HG02973 (cell line): ENCODE measurements around the gene MTOR.
"Not testable (repeated sequence)": the region's sequence is repeated elsewhere in the genome, so short reads cannot be mapped to it uniquely, and the experiment has no call there.

Source experiments
- ATAC-seq: cut with Tn5 transposase; IDR thresholded peaks from one replicate; pipeline ENCODE4 v1.9.1; 2021; ENCODE audit warnings: moderate library complexity; ENCODE audit not compliant: unreplicated experiment

Gene MTOR

DNA sequence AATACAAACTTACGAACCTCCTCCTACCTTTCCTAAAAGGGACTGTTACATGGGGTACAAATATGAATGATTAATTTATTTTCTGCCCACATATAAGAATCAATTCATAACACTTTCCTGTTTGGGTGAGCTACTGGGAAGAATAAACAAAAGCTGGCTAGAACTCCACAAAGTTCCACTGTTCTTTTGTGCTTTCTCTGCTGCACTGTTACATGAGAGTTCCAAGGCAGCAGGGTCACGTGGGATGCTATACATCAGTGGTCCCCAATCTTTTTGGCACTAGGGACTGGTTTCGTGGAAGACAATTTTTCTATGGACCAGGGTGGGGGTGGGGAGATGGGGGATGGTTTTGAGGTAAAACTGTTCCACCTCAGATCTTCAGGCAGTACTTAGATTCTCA lies 75.4 kb downstream of the MTOR start:
- no peak for ATAC-seq

- no peak for ATAC-seq
These were observed 77.4 kb downstream of the MTOR start for GRCh38 chr1:11184973-11185372.

GRCh38 chr1:11182884-11183283 lies 79.5 kb downstream of the MTOR start:
- no peak for ATAC-seq

DNA sequence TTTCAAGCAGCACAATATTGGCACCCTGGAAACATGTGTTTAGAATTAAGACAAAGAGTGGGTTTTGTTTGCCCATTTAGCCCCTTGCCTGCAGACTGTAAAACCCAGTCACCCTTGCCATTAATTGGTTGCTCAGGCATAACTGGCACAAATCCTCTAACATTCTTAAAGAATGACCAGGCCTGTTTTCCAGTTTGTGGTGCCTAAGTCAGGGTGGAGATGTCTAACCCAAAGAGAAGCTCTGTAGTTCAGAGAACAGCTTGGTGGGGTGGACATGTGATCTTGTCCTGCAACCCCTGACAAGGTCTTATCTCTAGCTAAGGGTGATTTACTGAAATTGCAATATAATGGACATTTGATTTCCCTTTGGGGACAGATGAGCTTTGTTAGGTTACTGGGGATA lies 82.0 kb downstream of the MTOR start:
- no peak for ATAC-seq

DNA sequence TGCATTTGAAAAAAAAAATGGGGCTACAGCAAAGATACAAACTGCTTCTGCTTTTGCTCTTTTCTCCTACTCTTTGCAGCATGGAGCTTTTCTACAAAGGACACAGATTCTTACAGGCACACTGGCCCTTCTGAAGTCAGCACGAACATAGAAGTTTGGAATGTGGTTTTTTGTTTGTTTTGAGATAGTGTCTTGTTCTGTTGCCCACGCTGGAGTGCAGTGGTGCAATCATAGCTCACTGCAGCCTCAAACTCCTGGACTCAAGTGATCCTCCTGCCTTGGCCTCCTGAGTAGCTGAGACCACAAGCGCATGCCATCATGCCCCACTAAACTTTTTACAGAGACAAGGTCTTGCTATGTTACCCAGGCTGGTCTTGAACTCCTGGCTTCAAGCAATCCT lies 82.6 kb downstream of the MTOR start:
- not testable (repeated sequence) for ATAC-seq

DNA sequence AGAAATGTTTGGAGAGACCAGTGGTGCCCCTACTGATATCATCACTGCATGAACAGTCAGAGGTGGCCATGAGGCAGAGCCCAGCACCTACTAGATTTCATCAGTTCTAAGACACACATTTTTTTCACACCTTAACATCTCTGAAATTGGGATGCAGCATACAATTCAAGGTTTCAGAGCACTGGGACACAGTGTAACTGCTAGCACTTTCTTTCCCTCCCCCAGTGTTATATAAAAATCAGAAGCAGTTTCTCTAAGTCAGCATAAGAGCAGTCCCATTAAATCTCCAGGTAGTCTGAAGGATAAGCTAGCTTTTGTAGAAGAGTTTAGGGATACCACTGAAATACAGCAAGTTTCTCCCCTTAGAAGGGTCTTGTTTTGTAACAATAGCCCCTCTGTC lies 83.2 kb downstream of the MTOR start:
- ATAC-seq = no peak

GRCh38 chr1:11178021-11179015 lies 84.0 kb downstream of the MTOR start:
- ATAC-seq = no peak

DNA sequence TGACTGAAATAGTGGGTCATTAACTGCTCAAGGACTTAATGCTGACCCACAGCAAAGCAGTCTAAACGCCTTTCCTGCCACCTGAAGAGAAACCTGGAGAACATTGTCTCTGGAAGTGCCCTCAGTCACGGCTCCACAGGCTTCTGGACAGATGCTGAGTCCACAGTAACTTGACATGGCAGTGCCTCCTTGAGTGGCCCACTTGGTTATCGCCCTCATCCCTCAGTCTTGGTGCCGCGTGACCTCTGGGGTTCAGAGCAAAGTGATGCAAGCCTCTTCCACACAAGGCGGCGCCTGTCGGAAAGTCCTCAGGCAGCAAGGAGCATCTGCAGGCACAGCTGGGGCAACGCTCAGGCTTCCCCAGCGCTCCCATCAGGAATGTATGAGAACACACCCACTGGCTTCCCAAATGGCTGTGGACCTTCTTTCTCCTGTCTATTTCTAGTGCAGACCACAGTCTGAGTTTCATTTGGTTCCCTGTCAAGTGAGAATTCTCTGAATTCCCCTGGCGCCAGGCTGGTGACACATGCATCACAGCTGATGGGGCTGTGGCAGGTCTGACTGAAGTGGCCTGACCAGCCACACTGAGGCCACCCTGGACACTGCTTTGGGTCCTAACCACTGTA lies 86.2 kb downstream of the MTOR start:
- ATAC-seq = no peak

DNA sequence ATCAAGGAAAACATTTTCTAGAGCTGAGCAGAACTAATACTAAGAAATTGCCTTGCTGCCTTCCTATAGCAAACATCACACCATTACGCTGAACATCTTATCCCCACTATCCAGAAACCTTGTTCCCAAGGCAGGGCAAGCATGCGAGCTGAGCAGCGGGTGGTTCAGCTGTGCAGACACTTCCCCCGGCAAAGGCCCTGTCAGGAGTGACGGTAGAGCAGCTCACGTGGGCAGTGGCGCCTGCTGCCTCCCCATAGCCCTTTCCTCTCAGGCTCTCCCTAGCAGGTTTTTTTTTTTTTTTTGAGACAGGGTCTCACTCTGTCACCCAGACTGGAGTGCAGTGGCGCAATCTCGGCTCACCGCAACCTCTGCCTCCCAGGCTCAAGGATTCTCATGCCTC lies 86.9 kb downstream of the MTOR start:
- no peak for ATAC-seq

GRCh38 chr1:11174261-11174942 lies 87.9 kb downstream of the MTOR start:
- no peak for ATAC-seq

DNA sequence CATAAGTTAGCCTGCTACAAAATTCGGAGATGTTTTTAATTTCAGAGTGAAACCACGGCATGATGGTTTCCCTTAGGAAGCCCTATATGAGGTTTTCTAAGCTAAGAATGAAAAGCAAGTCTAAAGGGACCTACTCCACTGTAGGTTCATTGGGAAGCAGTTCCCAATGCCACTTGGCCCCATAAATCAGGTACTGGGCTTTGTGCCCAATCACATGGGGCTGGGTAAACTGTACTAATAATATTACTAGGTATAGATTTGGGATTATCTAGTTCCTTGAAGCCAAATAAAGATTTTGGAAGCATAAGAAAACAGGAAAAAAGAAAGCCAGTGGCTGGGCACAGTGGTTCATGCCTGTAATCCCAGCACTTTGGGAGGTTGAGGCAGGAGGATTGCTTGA lies 92.2 kb downstream of the MTOR start:
- no peak for ATAC-seq

DNA sequence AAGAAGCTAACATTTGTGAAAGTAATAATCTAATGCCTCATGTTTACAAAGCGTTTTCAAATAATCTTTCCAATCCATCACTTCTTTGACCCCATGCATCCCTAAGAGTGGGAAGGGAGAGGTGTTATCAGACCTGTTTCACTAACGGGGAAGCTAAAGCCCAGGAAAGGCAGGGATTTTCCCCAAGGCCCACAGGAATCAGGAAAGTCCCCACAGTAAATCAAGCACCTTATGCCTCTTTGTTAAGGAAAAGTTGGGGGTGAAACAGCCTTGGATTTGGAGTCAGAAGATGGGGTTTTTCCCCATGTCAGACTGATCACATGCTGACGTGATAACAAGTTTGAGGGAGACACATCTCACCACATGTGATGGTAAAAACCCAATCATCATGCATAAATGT lies 93.1 kb downstream of the MTOR start:
- no peak for ATAC-seq

GRCh38 chr1:11168731-11169130 lies 93.6 kb downstream of the MTOR start:
- no peak for ATAC-seq

DNA sequence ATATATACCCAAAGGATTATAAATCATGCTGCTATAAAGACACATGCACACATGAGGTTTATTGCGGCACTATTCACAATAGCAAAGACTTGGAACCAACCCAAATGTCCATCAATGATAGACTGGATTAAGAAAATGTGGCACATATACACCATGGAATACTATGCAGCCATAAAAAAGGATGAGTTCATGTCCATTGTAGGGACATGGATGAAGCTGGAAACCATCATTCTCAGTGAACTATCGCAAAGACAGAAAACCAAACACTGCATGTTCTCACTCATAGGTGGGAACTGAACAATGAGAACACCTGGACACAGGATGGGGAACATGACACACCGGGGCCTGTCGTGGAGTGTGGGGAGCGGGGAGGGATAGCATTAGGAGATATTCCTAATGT lies 95.6 kb downstream of the MTOR start:
- ATAC-seq = not testable (repeated sequence)

DNA sequence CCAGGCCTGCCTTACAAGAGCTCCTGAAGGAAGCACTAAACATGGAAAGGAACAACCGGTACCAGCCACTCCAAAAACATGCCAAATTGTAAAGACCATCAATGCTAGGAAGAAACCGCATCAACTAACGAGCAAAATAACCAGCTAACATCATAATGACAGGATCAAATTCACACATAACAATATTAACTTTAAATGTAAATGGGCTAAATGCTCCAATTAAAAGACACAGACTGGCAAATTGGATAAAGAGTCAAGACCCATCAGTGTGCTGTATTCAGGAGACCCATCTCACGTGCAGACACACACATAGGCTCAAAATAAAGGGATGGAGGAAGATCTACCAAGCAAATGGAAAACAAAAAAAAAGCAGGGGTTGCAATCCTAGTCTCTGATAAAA lies 99.6 kb downstream of the MTOR start:
- not testable (repeated sequence) for ATAC-seq

- ATAC-seq = no peak
These were observed 103.5 kb downstream of the MTOR start for GRCh38 chr1:11158720-11159321.

DNA sequence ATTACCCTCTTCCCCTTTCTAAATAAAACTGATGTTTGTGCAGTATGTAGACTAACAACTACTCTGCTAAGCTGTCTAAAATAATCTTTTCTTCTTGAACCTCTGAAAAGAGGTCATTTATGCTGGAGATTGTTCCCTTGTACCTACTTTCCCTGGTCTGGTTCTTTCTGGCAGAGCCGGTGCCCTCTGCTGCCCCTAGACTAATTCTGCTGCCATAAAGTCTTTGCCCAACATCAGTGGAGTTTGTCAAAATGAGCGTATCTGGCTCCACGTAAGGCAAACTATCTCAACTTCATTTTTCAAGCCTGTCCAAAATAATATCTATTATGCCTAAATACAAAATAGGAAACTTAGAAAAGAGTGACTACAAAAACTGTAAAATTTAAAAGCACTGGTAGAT lies 104.1 kb downstream of the MTOR start:
- ATAC-seq = no peak

GRCh38 chr1:11157867-11158266 lies 104.5 kb downstream of the MTOR start:
- no peak for ATAC-seq

GRCh38 chr1:11157394-11157793 lies 105.0 kb downstream of the MTOR start:
- no peak for ATAC-seq

- no peak for ATAC-seq
These were observed 105.4 kb downstream of the MTOR start for GRCh38 chr1:11156963-11157362.

DNA sequence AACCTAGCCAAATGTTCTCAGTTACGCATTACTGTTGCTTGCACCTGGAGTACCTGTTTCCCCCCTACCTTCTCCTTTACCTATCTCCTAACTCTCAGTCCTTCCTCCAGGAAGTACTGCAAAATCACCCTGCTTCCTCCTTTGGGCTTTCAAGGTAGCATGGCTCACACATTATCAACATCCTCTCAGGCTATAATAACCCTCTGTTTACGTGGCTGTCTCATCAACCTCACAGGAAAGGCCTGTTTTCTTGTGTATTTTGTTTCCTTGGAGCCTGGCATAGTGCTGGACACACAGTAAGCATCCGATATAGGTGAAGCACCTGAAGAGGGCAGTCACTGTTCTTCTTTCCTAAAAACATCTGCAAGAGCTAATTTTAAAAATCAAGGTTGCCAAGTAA lies 105.9 kb downstream of the MTOR start:
- ATAC-seq = no peak
